AG04450 (cell line): ENCODE results near the gene ALS2CL. TPM values are rescaled to one million over a fixed set of nuclear protein-coding genes. Genes with fewer than 3 reads are reported as not detected.

Experiments
- CTCF ChIA-PET: fragments of 300-600, 350-600 bp; formaldehyde crosslinking; extraction: SDS; loops from one replicate; lab custom pipeline; 2022; ENCODE audit warnings: antibody characterized with exemption, inconsistent platforms; lab: Charles Lee
- POLR2A ChIA-PET: fragments of 350-600 bp; formaldehyde crosslinking; extraction: SDS; loops from one replicate; lab custom pipeline; 2021; ENCODE audit warnings: antibody characterized with exemption, inconsistent platforms; lab: Yijun Ruan, JAX
- DNase-seq: peaks from one replicate; pipeline ENCODE4 v3.0.0-alpha.2; 2011; ENCODE audit warnings: low read depth, low spot score
- H3K27ac ChIP-seq: one replicate; pipeline ENCODE4 v1.5.1; 2012; ENCODE audit warnings: low read depth, low read length, control low read depth
- H3K27me3 ChIP-seq: one replicate; pipeline ENCODE4 v1.6.0; 2012; ENCODE audit warnings: low read length; ENCODE audit not compliant: control insufficient read depth, insufficient read depth
- H3K4me3 ChIP-seq: 2 replicates; pipeline ENCODE4 v1.5.1; 2011; ENCODE audit warnings: mild to moderate bottlenecking, low read depth, low read length, control low read depth
- H3K9me3 ChIP-seq: 2 replicates; pipeline ENCODE4 v1.5.1; 2012; ENCODE audit warnings: low read length; ENCODE audit not compliant: control insufficient read depth, insufficient read depth
- polyA plus RNA-seq: library from polyadenylated mRNA; depleted of rRNA; stranded (reverse); fragments of >200 nt; gene quantifications from 2 replicates; pipeline ENCODE4 v1.2.3, GENCODE V29; 2011
- TF ChIP-seq, protein P1 (sequence below): IDR thresholded peaks from 2 replicates; pipeline ENCODE4 v1.5.1; 2011; ENCODE audit warnings: low read depth, low read length, control low read depth, inconsistent platforms

ALS2CL gene
- polyA plus RNA-seq, 1 experiment, result 0.89 TPM

DNA sequence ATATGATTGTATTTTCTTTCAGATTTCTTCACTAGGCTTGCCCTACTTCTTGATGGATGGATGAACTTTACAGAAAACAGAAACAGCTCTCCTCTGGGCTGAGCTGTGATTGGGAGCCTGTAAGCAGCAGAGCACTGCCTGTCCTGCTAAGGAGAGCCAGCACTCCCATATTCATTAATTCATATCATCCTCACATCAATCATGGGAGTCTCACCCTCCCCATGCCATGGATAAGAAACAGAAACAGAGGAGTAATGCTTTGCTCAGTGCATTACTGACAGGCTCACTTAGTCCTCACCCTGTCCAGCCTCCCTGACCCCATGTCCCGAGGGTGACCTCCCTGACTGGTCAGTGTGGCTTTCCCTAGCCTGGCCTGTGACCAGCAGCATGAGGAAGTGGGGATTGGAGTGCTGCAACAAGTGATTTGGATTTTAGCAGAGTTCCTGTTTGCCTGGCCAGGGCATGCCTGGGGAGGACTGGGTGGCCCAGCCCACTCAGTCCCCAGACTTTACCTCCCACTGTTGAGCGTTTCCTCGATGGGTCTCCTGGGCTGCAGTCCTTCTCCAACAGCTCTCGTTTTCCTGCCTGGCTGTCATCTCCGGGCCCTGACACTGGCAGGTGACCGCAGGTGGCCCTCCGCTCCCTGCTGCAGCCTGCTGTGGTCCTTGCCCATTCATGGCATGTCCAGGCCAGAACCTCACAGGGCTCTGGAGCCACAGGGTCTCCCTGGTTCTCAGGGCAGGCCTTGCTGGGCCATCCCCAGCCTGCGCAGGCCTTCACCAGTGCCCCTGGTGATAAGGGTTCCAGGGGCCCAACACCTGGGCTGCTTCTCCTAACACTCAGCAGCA, 6.4 kb upstream of the ALS2CL start:
- Histone ChIP-seq H3K27me3 (peaks cover 31% of the 10 kb centered on the region), H3K9me3 (no peaks in the 10 kb centered on the region), H3K27ac (no peak overlapping the region), H3K4me3 (no peak overlapping the region)
- no peak for DNase-seq
- ChIA-PET CTCF (interaction anchor here (1.3 to 2.0 kb wide), 3 partner anchors 196 to 210 kb away, joined by 5 to 14 read pairs (median 6); no protein-coding TSS in a partner anchor), POLR2A (no interaction called here)
- TF ChIP-seq, protein P1, sequence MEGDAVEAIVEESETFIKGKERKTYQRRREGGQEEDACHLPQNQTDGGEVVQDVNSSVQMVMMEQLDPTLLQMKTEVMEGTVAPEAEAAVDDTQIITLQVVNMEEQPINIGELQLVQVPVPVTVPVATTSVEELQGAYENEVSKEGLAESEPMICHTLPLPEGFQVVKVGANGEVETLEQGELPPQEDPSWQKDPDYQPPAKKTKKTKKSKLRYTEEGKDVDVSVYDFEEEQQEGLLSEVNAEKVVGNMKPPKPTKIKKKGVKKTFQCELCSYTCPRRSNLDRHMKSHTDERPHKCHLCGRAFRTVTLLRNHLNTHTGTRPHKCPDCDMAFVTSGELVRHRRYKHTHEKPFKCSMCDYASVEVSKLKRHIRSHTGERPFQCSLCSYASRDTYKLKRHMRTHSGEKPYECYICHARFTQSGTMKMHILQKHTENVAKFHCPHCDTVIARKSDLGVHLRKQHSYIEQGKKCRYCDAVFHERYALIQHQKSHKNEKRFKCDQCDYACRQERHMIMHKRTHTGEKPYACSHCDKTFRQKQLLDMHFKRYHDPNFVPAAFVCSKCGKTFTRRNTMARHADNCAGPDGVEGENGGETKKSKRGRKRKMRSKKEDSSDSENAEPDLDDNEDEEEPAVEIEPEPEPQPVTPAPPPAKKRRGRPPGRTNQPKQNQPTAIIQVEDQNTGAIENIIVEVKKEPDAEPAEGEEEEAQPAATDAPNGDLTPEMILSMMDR, result no peak

DNA sequence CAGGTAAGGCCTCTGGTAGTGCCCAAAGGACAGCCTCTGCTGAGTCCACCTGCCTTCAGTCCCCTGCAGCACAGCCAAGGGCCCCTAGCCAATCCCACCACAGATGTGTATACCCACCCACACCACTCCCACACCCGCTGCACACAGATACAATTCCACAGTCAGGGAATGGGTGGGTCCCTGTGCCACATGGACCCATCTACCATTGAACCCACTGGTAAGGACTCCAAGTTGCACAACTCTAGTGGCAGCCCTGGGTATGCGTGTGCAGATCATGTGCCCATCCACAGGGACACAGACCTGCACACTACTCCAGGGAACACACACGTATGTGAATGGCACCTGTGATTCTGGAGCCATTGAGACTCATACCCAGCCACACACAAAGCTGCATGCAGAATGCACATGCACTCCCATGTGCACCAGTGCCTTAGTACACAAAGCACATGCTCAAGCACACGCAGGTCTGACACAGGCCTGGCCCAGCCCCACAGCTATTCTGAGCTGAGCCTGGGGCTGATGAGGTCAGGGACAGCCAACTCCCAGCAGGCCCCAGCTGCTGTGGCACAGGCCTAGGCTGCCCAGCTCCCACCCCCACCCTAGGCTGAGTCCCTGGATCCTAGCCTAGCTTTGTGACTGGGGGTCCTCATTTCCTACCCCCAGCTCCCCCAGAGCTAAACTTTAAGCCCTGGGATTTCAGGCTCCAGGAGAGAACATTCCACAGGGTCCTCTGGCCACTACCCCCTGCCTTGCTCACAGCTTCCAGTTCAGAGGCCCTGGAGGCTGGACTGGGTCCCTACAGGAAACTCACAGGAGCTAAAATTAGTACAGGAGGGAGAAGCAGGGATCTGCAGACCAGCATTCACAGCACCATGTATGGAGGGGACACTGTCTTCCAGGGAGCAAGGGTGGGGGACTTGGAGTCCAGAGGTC, 2.7 kb upstream of the ALS2CL start:
- ChIA-PET CTCF (interaction anchor here (0.7 to 2.8 kb wide), 6 partner anchors 10 to 258 kb away, joined by 3 to 15 read pairs (median 3); no protein-coding TSS in a partner anchor), POLR2A (no interaction called here)
- Histone ChIP-seq H3K27me3 (peaks cover 31% of the 10 kb centered on the region), H3K4me3 (no peak overlapping the region), H3K9me3 (no peaks in the 10 kb centered on the region), H3K27ac (no peak overlapping the region)
- TF ChIP-seq, protein P1, result no peak
- DNase-seq, result no peak

DNA sequence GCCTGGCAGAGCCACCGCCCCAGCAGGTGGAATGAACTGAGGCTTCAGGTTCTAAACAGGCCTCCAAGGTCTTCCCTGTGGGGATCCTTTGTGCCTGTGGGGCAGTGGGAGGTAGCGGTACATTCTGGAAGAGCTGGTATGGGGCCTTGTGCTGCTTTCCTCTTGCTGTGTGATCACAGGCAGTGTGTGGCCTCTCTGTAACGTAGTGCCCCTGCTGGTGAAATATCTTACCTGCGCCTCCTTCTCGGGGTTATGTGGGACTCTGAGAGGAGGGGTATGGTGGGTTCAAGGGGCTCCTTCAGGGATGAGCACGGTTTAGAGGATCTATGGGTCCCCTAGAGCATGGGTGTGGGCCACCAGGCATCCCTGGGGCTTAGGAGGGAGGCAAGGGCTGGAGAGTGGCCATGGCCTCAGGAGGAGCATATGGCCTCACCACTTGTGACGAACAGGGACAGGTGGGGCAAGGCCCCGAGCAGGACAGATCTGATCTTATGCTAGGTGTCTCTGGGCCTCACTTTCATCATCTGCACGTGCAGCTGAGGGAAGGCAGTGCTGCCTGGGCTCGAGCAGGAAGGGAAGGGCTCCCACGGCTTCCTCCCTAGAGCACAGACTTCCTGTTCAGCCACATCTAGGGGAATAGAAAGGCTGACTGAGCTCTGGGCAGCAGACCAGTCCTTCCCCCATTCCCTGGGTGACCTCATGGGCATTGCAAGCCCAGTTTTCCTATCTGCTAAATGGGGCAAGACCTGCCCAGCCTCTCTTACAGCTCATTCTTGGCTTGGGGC, 1.9 kb upstream of the ALS2CL start:
- TF ChIP-seq, protein P1, result peak; percentile 34
- Histone ChIP-seq H3K4me3 (no peak overlapping the region), H3K27ac (no peak overlapping the region), H3K27me3 (peaks cover 27% of the 10 kb centered on the region), H3K9me3 (no peaks in the 10 kb centered on the region)
- ChIA-PET POLR2A (no interaction called here), CTCF (interaction anchor here (0.8 to 2.8 kb wide), 3 partner anchors 151 to 206 kb away, joined by 3 to 15 read pairs (median 3); no protein-coding TSS in a partner anchor)
- no peak for DNase-seq

DNA sequence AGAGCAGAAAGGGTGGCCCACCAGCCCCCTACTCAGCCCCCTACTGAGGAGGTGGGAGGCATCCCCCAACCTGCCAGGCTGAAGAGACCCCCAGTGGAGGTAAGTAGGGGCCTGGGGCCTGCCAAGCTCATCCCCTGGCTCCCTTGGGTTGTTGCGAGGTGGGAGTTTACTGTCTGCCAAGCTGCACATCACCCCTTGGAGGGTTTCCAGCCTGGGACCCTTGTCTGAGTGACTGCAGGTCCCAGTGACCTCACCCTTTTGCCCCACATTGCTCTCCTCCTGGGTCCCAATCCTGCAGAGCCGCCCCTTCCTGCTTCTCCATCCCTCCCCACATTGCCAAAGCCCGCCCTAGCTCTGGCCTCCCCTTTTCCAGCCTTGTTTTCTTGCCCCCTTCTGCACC, 1.0 kb upstream of the ALS2CL start:
- H3K4me3 ChIP-seq, result no peak overlapping the region
- DNase-seq, result no peak
- peaks cover 29% of the 10 kb centered on the region for H3K27me3 ChIP-seq
- no peak overlapping the region for H3K27ac ChIP-seq
- ChIA-PET POLR2A (no interaction called here), CTCF (interaction anchor here (1.0 to 2.2 kb wide), 2 partner anchors 205 to 206 kb away, joined by 4 to 8 read pairs; no protein-coding TSS in a partner anchor)
- TF ChIP-seq, protein P1, result no peak
- H3K9me3 ChIP-seq, result no peaks in the 10 kb centered on the region
